ENCODE results near the gene MAD1L1.

MAD1L1 gene

GRCh38 chr7:2034291-2035201 is 198.2 kb downstream of the MAD1L1 start:
- peaks cover 11 to 22% (median 16%) of the 10 kb centered on the region in 5 donors for H3K4me1 ChIP-seq (ENCODE audit: control insufficient read depth in 5 of 5, insufficient read depth in 5 of 5, low read length in 5 of 5)
- peaks cover 0 to 3% (median 0%) of the 10 kb centered on the region in 5 donors for H3K9me3 ChIP-seq (ENCODE audit: control insufficient read depth in 5 of 5, low read length in 5 of 5)
- peaks cover 0 to 2% (median 0%) of the 10 kb centered on the region in 5 donors for H3K36me3 ChIP-seq (ENCODE audit: control insufficient read depth in 5 of 5, insufficient read depth in 5 of 5, low read length in 5 of 5)

GRCh38 chr7:2033586-2034135 is 199.1 kb downstream of the MAD1L1 start:
- peaks cover 0 to 2% (median 0%) of the 10 kb centered on the region in 5 donors for H3K27me3 ChIP-seq (ENCODE audit: control insufficient read depth in 5 of 5, insufficient read depth in 4 of 5, low read length in 5 of 5)
- peaks cover 0 to 2% (median 0%) of the 10 kb centered on the region in 5 donors for H3K36me3 ChIP-seq (ENCODE audit: control insufficient read depth in 5 of 5, insufficient read depth in 5 of 5, low read length in 5 of 5)
- no peak overlapping the region for H3K9ac ChIP-seq (ENCODE audit: low read length in 5 of 5)
- peaks cover 0 to 10% (median 8%) of the 10 kb centered on the region in 5 donors for H3K9me3 ChIP-seq (ENCODE audit: control insufficient read depth in 5 of 5, low read length in 5 of 5)
- no peak overlapping the region for H3K27ac ChIP-seq (ENCODE audit: low read depth, low read length)
- H3K4me3 ChIP-seq (ENCODE audit: low read depth in 1 of 5, low read length in 5 of 5) = no peak overlapping the region
- peaks cover 9 to 16% (median 11%) of the 10 kb centered on the region in 5 donors for H3K4me1 ChIP-seq (ENCODE audit: control insufficient read depth in 5 of 5, insufficient read depth in 5 of 5, low read length in 5 of 5)

More at GRCh38 chr7:2034291-2035201, 198.2 kb downstream of the MAD1L1 start:
- H3K9ac ChIP-seq (ENCODE audit: low read length in 5 of 5) = peak overlapping the region in 1 of 5 donors; percentile 63
- no peak overlapping the region for H3K4me3 ChIP-seq (ENCODE audit: low read depth in 1 of 5, low read length in 5 of 5)
- no peak overlapping the region for H3K27ac ChIP-seq (ENCODE audit: low read depth, low read length)
- peaks cover 0 to 2% (median 0%) of the 10 kb centered on the region in 5 donors for H3K27me3 ChIP-seq (ENCODE audit: control insufficient read depth in 5 of 5, insufficient read depth in 4 of 5, low read length in 5 of 5)

- Histone ChIP-seq H3K27me3 (ENCODE audit: control insufficient read depth in 5 of 5, insufficient read depth in 4 of 5, low read length in 5 of 5) (peaks cover 0 to 2% (median 0%) of the 10 kb centered on the region in 5 donors), H3K27ac (ENCODE audit: low read depth, low read length) (no peak overlapping the region), H3K9ac (ENCODE audit: low read length in 5 of 5) (no peak overlapping the region), H3K9me3 (ENCODE audit: control insufficient read depth in 5 of 5, low read length in 5 of 5) (peaks cover 0 to 14% (median 12%) of the 10 kb centered on the region in 5 donors), H3K4me3 (ENCODE audit: low read depth in 1 of 5, low read length in 5 of 5) (no peak overlapping the region), H3K4me1 (ENCODE audit: control insufficient read depth in 5 of 5, insufficient read depth in 5 of 5, low read length in 5 of 5) (peaks cover 5 to 11% (median 9%) of the 10 kb centered on the region in 5 donors), H3K36me3 (ENCODE audit: control insufficient read depth in 5 of 5, insufficient read depth in 5 of 5, low read length in 5 of 5) (peaks cover 0 to 2% (median 0%) of the 10 kb centered on the region in 5 donors)
These were observed 199.8 kb downstream of the MAD1L1 start for GRCh38 chr7:2032876-2033407.

GRCh38 chr7:2032030-2032875 is 200.5 kb downstream of the MAD1L1 start:
- Histone ChIP-seq H3K9ac (ENCODE audit: low read length in 5 of 5) (no peak overlapping the region), H3K4me1 (ENCODE audit: control insufficient read depth in 5 of 5, insufficient read depth in 5 of 5, low read length in 5 of 5) (peaks cover 0 to 8% (median 2%) of the 10 kb centered on the region in 5 donors), H3K36me3 (ENCODE audit: control insufficient read depth in 5 of 5, insufficient read depth in 5 of 5, low read length in 5 of 5) (peaks cover 0 to 2% (median 0%) of the 10 kb centered on the region in 5 donors), H3K27ac (ENCODE audit: low read depth, low read length) (no peak overlapping the region), H3K4me3 (ENCODE audit: low read depth in 1 of 5, low read length in 5 of 5) (no peak overlapping the region), H3K27me3 (ENCODE audit: control insufficient read depth in 5 of 5, insufficient read depth in 4 of 5, low read length in 5 of 5) (peaks cover 0 to 2% (median 0%) of the 10 kb centered on the region in 5 donors), H3K9me3 (ENCODE audit: control insufficient read depth in 5 of 5, low read length in 5 of 5) (peaks cover 0 to 19% (median 12%) of the 10 kb centered on the region in 5 donors)

- peaks cover 0 to 2% (median 0%) of the 10 kb centered on the region in 5 donors for H3K36me3 ChIP-seq (ENCODE audit: control insufficient read depth in 5 of 5, insufficient read depth in 5 of 5, low read length in 5 of 5)
- H3K27ac ChIP-seq (ENCODE audit: low read depth, low read length) = no peak overlapping the region
- H3K9me3 ChIP-seq (ENCODE audit: control insufficient read depth in 5 of 5, low read length in 5 of 5) = peaks cover 0 to 19% (median 12%) of the 10 kb centered on the region in 5 donors
- peaks cover 0 to 2% (median 0%) of the 10 kb centered on the region in 5 donors for H3K27me3 ChIP-seq (ENCODE audit: control insufficient read depth in 5 of 5, insufficient read depth in 4 of 5, low read length in 5 of 5)
- H3K4me1 ChIP-seq (ENCODE audit: control insufficient read depth in 5 of 5, insufficient read depth in 5 of 5, low read length in 5 of 5) = peaks cover 0 to 5% (median 0%) of the 10 kb centered on the region in 5 donors
- no peak overlapping the region for H3K4me3 ChIP-seq (ENCODE audit: low read depth in 1 of 5, low read length in 5 of 5)
- no peak overlapping the region for H3K9ac ChIP-seq (ENCODE audit: low read length in 5 of 5)
These were observed 201.3 kb downstream of the MAD1L1 start for GRCh38 chr7:2031451-2031845.

- peaks cover 0 to 19% (median 12%) of the 10 kb centered on the region in 5 donors for H3K9me3 ChIP-seq (ENCODE audit: control insufficient read depth in 5 of 5, low read length in 5 of 5)
- H3K27me3 ChIP-seq (ENCODE audit: control insufficient read depth in 5 of 5, insufficient read depth in 4 of 5, low read length in 5 of 5) = no peaks in the 10 kb centered on the region
- H3K36me3 ChIP-seq (ENCODE audit: control insufficient read depth in 5 of 5, insufficient read depth in 5 of 5, low read length in 5 of 5) = peaks cover 0 to 2% (median 0%) of the 10 kb centered on the region in 5 donors
These were observed 202.0 kb downstream of the MAD1L1 start for GRCh38 chr7:2030475-2031450.

GRCh38 chr7:2029936-2030335 is 202.8 kb downstream of the MAD1L1 start:
- H3K4me1 ChIP-seq (ENCODE audit: control insufficient read depth in 5 of 5, insufficient read depth in 5 of 5, low read length in 5 of 5) = no peaks in the 10 kb centered on the region
- H3K27me3 ChIP-seq (ENCODE audit: control insufficient read depth in 5 of 5, insufficient read depth in 4 of 5, low read length in 5 of 5) = no peaks in the 10 kb centered on the region
- H3K27ac ChIP-seq (ENCODE audit: low read depth, low read length) = no peak overlapping the region
- H3K4me3 ChIP-seq (ENCODE audit: low read depth in 1 of 5, low read length in 5 of 5) = no peak overlapping the region
- peaks cover 4 to 26% (median 17%) of the 10 kb centered on the region in 5 donors for H3K9me3 ChIP-seq (ENCODE audit: control insufficient read depth in 5 of 5, low read length in 5 of 5)
- H3K9ac ChIP-seq (ENCODE audit: low read length in 5 of 5) = no peak overlapping the region
- H3K36me3 ChIP-seq (ENCODE audit: control insufficient read depth in 5 of 5, insufficient read depth in 5 of 5, low read length in 5 of 5) = peaks cover 0 to 2% (median 0%) of the 10 kb centered on the region in 5 donors

More at GRCh38 chr7:2030475-2031450, 202.0 kb downstream of the MAD1L1 start:
- Histone ChIP-seq H3K4me1 (ENCODE audit: control insufficient read depth in 5 of 5, insufficient read depth in 5 of 5, low read length in 5 of 5) (peaks cover 0 to 2% (median 0%) of the 10 kb centered on the region in 5 donors), H3K27ac (ENCODE audit: low read depth, low read length) (no peak overlapping the region), H3K9ac (ENCODE audit: low read length in 5 of 5) (no peak overlapping the region), H3K4me3 (ENCODE audit: low read depth in 1 of 5, low read length in 5 of 5) (no peak overlapping the region)

GRCh38 chr7:2029211-2029905 is 203.4 kb downstream of the MAD1L1 start:
- no peaks in the 10 kb centered on the region for H3K4me1 ChIP-seq (ENCODE audit: control insufficient read depth in 5 of 5, insufficient read depth in 5 of 5, low read length in 5 of 5)
- H3K9ac ChIP-seq (ENCODE audit: low read length in 5 of 5) = no peak overlapping the region
- H3K36me3 ChIP-seq (ENCODE audit: control insufficient read depth in 5 of 5, insufficient read depth in 5 of 5, low read length in 5 of 5) = peaks cover 0 to 2% (median 0%) of the 10 kb centered on the region in 5 donors
- no peak overlapping the region for H3K27ac ChIP-seq (ENCODE audit: low read depth, low read length)
- no peaks in the 10 kb centered on the region for H3K27me3 ChIP-seq (ENCODE audit: control insufficient read depth in 5 of 5, insufficient read depth in 4 of 5, low read length in 5 of 5)
- no peak overlapping the region for H3K4me3 ChIP-seq (ENCODE audit: low read depth in 1 of 5, low read length in 5 of 5)
- H3K9me3 ChIP-seq (ENCODE audit: control insufficient read depth in 5 of 5, low read length in 5 of 5) = peaks cover 4 to 32% (median 21%) of the 10 kb centered on the region in 5 donors

Data from subcutaneous abdominal adipose tissue (tissue), 5 donors.